Upper lobe of right lung (tissue), 1 donor: ENCODE results near the gene LGR6. TPM values are rescaled to one million over a fixed set of nuclear protein-coding genes. Genes with fewer than 3 reads are reported as not detected.

Source experiments
- ATAC-seq: fragments of 200-7000 bp; cut with Tn5 transposase; one replicate; pipeline ENCODE4 v1.9.1; 2020; ENCODE audit warnings: mild to moderate bottlenecking, moderate library complexity
- DNase-seq: peaks from one replicate; pipeline ENCODE4 v3.0.0-alpha.2; 2020
- H3K27ac ChIP-seq: fragments of 200-600 bp; one replicate; pipeline ENCODE4 v1.8.0; 2022
- H3K27me3 ChIP-seq: fragments of 200-600 bp; one replicate; pipeline ENCODE4 v1.8.0; 2022; ENCODE audit warnings: mild to moderate bottlenecking
- H3K36me3 ChIP-seq: fragments of 200-600 bp; one replicate; pipeline ENCODE4 v1.8.0; 2022
- H3K4me1 ChIP-seq: fragments of 200-600 bp; one replicate; pipeline ENCODE4 v1.8.0; 2022
- H3K4me3 ChIP-seq: fragments of 200-600 bp; one replicate; pipeline ENCODE4 v1.8.0; 2022; ENCODE audit warnings: mild to moderate bottlenecking
- H3K9me3 ChIP-seq: fragments of 200-600 bp; one replicate; pipeline ENCODE4 v1.8.0; 2022
- CTCF ChIP-seq: fragments of 200-600 bp; IDR thresholded peaks from one replicate; pipeline ENCODE4 v1.8.0; 2022; ENCODE audit warnings: antibody characterized with exemption
- intact Hi-C: fragments of 100-400 bp; cut with DNase I; formaldehyde crosslinking; loops from one replicate; pipeline ENCODE4 v1.11.0; 2022
- total RNA-seq: library from RNA; stranded (reverse); fragmentation: NEBNext Ultra II Directional; extraction: Animal tissue kit (Norgen Biotek cat#: 25700); gene quantifications from one replicate; pipeline ENCODE4 v1.2.1, GENCODE V29; 2021
- donor health status: DM: no; HTN: yes; CAD: no; lungs with severe emphysema.

Gene LGR6
- total RNA-seq, 1 donor from 2014 or later = 1.8 TPM

- no peaks in the 10 kb centered on the region for H3K27me3 ChIP-seq
- no peak for ATAC-seq
- peaks cover 14% of the 10 kb centered on the region for H3K4me1 ChIP-seq
- no peak overlapping the region for H3K4me3 ChIP-seq
- H3K27ac ChIP-seq = no peak overlapping the region
- no peak for TF ChIP-seq CTCF
- no peaks in the 10 kb centered on the region for H3K9me3 ChIP-seq
- H3K36me3 ChIP-seq = no peaks in the 10 kb centered on the region
- intact Hi-C loops = no loop called here
- DNase-seq = no peak
Observed at GRCh38 chr1:202153284-202153683, 40.3 kb upstream of the LGR6 start.

GRCh38 chr1:202154148-202154765, 39.3 kb upstream of the LGR6 start:
- intact Hi-C loops = no loop called here
- H3K27me3 ChIP-seq = no peaks in the 10 kb centered on the region
- no peak for ATAC-seq
- no peaks in the 10 kb centered on the region for H3K9me3 ChIP-seq
- DNase-seq = no peak
- H3K4me3 ChIP-seq = no peak overlapping the region
- no peak overlapping the region for H3K27ac ChIP-seq
- peaks cover 14% of the 10 kb centered on the region for H3K4me1 ChIP-seq
- TF ChIP-seq CTCF = no peak
- H3K36me3 ChIP-seq = no peaks in the 10 kb centered on the region

GRCh38 chr1:202154766-202155477, 38.7 kb upstream of the LGR6 start:
- peaks cover 14% of the 10 kb centered on the region for H3K4me1 ChIP-seq
- no peak overlapping the region for H3K4me3 ChIP-seq
- no peak overlapping the region for H3K27ac ChIP-seq
- no peaks in the 10 kb centered on the region for H3K36me3 ChIP-seq
- H3K27me3 ChIP-seq = no peaks in the 10 kb centered on the region
- ATAC-seq (peak; percentile 88), DNase-seq (no peak)
- no peaks in the 10 kb centered on the region for H3K9me3 ChIP-seq
- intact Hi-C loops = no loop called here
- peak; percentile 49 for TF ChIP-seq CTCF

GRCh38 chr1:202155478-202156021, 38.0 kb upstream of the LGR6 start:
- intact Hi-C loops = no loop called here
- no peak overlapping the region for H3K4me3 ChIP-seq
- H3K27ac ChIP-seq = no peak overlapping the region
- no peaks in the 10 kb centered on the region for H3K27me3 ChIP-seq
- H3K9me3 ChIP-seq = no peaks in the 10 kb centered on the region
- TF ChIP-seq CTCF = no peak
- H3K36me3 ChIP-seq = no peaks in the 10 kb centered on the region
- peak; percentile 86 for DNase-seq
- peak; percentile 64 for ATAC-seq
- peaks cover 14% of the 10 kb centered on the region for H3K4me1 ChIP-seq

- no peak for DNase-seq
- H3K27me3 ChIP-seq = no peaks in the 10 kb centered on the region
- no peak overlapping the region for H3K27ac ChIP-seq
- intact Hi-C loops = no loop called here
- no peaks in the 10 kb centered on the region for H3K36me3 ChIP-seq
- H3K4me1 ChIP-seq = peaks cover 18% of the 10 kb centered on the region
- H3K4me3 ChIP-seq = no peak overlapping the region
- no peak for ATAC-seq
- H3K9me3 ChIP-seq = no peaks in the 10 kb centered on the region
- TF ChIP-seq CTCF = no peak
Observed at GRCh38 chr1:202156590-202156989, 37.0 kb upstream of the LGR6 start.
